ENCODE results near the gene EFNA1.

Gene EFNA1

GRCh38 chr1:155177192-155177917, 49.7 kb downstream of the EFNA1 start:
- DNase-seq, result no peak

GRCh38 chr1:155177918-155178281, 50.2 kb downstream of the EFNA1 start:
- no peak for DNase-seq

GRCh38 chr1:155178441-155179111, 50.9 kb downstream of the EFNA1 start:
- DNase-seq, result no peak

GRCh38 chr1:155179112-155180031, 51.7 kb downstream of the EFNA1 start:
- DNase-seq, result no peak

- DNase-seq, result no peak
Observed at GRCh38 chr1:155181371-155182051, 53.8 kb downstream of the EFNA1 start.

GRCh38 chr1:155182052-155182550, 54.4 kb downstream of the EFNA1 start:
- DNase-seq, result no peak

- no peak for DNase-seq
Observed at GRCh38 chr1:155183775-155184221, 56.1 kb downstream of the EFNA1 start.

GRCh38 chr1:155184351-155184811, 56.7 kb downstream of the EFNA1 start:
- DNase-seq, result no peak

All from activated naive CD4-positive, alpha-beta T cell treated with anti-CD3 and anti-CD28 coated beads, Interleukin-2, amount 50 U/mL, for 16 hours (primary cell).